K562 (cell line): ENCODE measurements around the gene SEC14L1.

Experiments used
- BHLHE40 ChIP-seq: IDR thresholded peaks from 2 replicates; pipeline ENCODE4 v1.6.1; 2011; ENCODE audit warnings: low read length, improper control_type of control experiment
- MXI1 ChIP-seq: IDR thresholded peaks from 2 replicates; pipeline ENCODE4 v1.6.1; 2011; ENCODE audit warnings: low read depth, mild to moderate bottlenecking, improper control_type of control experiment, low read length
- REST ChIP-seq, 2 experiments: fragments of 450-650 bp; formaldehyde crosslinking in 1 of 2; IDR thresholded peaks; 2 replicates each; pipeline versions ENCODE4 v1.4.0 to v1.6.1; 2014 to 2020; ENCODE audit warnings: mild to moderate bottlenecking in 2 of 2, borderline replicate concordance in 1 of 2, low read depth in 1 of 2
- ZNF133 ChIP-seq: fragments of 250-450 bp; sonication (Bioruptor Pico); IDR thresholded peaks from 2 replicates; pipeline ENCODE4 v1.4.0; 2020; ENCODE audit warnings: mild to moderate bottlenecking

DNA sequence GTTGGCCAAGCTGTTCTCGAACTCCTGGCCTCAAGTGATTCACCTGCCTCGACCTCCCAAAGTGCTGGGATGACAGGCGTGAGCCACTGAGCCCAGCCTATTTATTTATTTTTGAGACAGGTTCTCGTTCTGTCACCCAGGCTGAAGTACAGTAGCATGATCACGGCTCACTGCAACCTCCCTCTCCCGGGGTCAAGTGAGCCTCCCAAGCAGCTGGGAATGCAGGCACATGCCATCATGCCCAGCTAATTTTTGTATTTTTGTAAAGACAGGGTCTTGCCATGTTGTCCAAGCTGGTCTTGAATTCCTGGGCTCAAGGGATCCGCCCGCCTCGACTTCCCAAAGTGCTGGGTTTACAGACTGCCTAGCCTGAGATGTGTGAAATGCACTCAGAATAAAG, 10.2 kb upstream of the SEC14L1 start:
- TF ChIP-seq ZNF133 (CRISPR knock-in tag) (no peak), REST (IDR thresholded peaks at IDR 0.05; ENCODE audit: borderline replicate concordance) (no peak), REST (CRISPR knock-in tag; IDR thresholded peaks at IDR 0.05; ENCODE audit: low read depth) (no peak), BHLHE40 (no peak), MXI1 (no peak)
